WTC11 (cell line): ENCODE data around the gene MEIKIN. TPM values are rescaled to one million over a fixed set of nuclear protein-coding genes. Genes with fewer than 3 reads are reported as not detected.

Experiments used
- ATAC-seq: fragments of 200-7000 bp; cut with Tn5 transposase; 2 replicates; pipeline ENCODE4 v1.10.0; 2021; ENCODE audit warnings: mild to moderate bottlenecking, moderate library complexity
- CTCF ChIA-PET: fragments of 300-600 bp; sonication (Branson Sonifier 250); formaldehyde crosslinking; loops from one replicate; lab custom pipeline; 2021; ENCODE audit warnings: antibody characterized with exemption; lab: Charles Lee
- POLR2A ChIA-PET: fragments of 350-600 bp; sonication (Branson Sonifier 250); formaldehyde crosslinking; loops from one replicate; lab custom pipeline; 2021; ENCODE audit warnings: antibody characterized with exemption; lab: Charles Lee
- DNase-seq: peaks from one replicate; pipeline ENCODE4 v3.0.0; 2021; ENCODE audit warnings: low spot score
- H3K27ac Mint-ChIP-seq: 2 replicates; pipeline ENCODE4 v1.8.0; 2021; ENCODE audit warnings: mixed read lengths
- H3K27me3 Mint-ChIP-seq: 2 replicates; pipeline ENCODE4 v1.8.0; 2021; ENCODE audit warnings: low read depth, mild to moderate bottlenecking, moderate library complexity, mixed read lengths
- H3K36me3 Mint-ChIP-seq: 2 replicates; pipeline ENCODE4 v1.8.0; 2021; ENCODE audit warnings: mixed read lengths
- H3K4me1 Mint-ChIP-seq: 2 replicates; pipeline ENCODE4 v1.8.0; 2022; ENCODE audit warnings: mixed read lengths
- H3K4me3 Mint-ChIP-seq: 2 replicates; pipeline ENCODE4 v1.8.0; 2021; ENCODE audit warnings: mild to moderate bottlenecking, moderate library complexity, mixed read lengths
- H3K9me3 Mint-ChIP-seq: 2 replicates; pipeline ENCODE4 v1.8.0; 2021; ENCODE audit warnings: mixed read lengths
- CBFB ChIP-seq: sonication (generic); formaldehyde crosslinking; IDR thresholded peaks from 2 replicates; pipeline ENCODE4 v1.8.1; 2022; ENCODE audit warnings: mild to moderate bottlenecking, low read depth, missing genetic modification reagents
- CREB1 ChIP-seq: sonication (generic); formaldehyde crosslinking; IDR thresholded peaks from 2 replicates; pipeline ENCODE4 v1.8.0; 2023; ENCODE audit warnings: mild to moderate bottlenecking, missing genetic modification reagents
- CREM ChIP-seq: sonication (generic); formaldehyde crosslinking; IDR thresholded peaks from 2 replicates; pipeline ENCODE4 v1.8.1; 2022; ENCODE audit warnings: mild to moderate bottlenecking, missing genetic modification reagents, moderate library complexity
- ESRRA ChIP-seq: sonication (generic); formaldehyde crosslinking; IDR thresholded peaks from 2 replicates; pipeline ENCODE4 v1.8.1; 2022; ENCODE audit warnings: mild to moderate bottlenecking, missing genetic modification reagents, borderline replicate concordance
- KAT7 ChIP-seq: sonication (generic); formaldehyde crosslinking; IDR thresholded peaks from 2 replicates; pipeline ENCODE4 v1.8.1; 2023; ENCODE audit warnings: missing genetic modification reagents, mild to moderate bottlenecking, borderline replicate concordance
- NFYB ChIP-seq: sonication (generic); formaldehyde crosslinking; conservative IDR thresholded peaks from 2 replicates; pipeline ENCODE4 v1.8.0; 2022; ENCODE audit warnings: low read depth, missing genetic modification reagents
- RORB ChIP-seq: fragments of 250-450 bp; sonication (Bioruptor Pico); IDR thresholded peaks from 2 replicates; pipeline ENCODE4 v1.9.0; 2021; ENCODE audit warnings: mild to moderate bottlenecking
- SMAD3 ChIP-seq: sonication (generic); formaldehyde crosslinking; IDR thresholded peaks from 2 replicates; pipeline ENCODE4 v1.8.0; 2022; ENCODE audit warnings: missing genetic modification reagents, mild to moderate bottlenecking, borderline replicate concordance
- SP1 ChIP-seq: sonication (generic); formaldehyde crosslinking; conservative IDR thresholded peaks from 2 replicates; pipeline ENCODE4 v1.8.1; 2022; ENCODE audit warnings: missing genetic modification reagents
- TEAD4 ChIP-seq: sonication (generic); formaldehyde crosslinking; IDR thresholded peaks from 2 replicates; pipeline ENCODE4 v1.8.0; 2022; ENCODE audit warnings: mild to moderate bottlenecking, missing genetic modification reagents
- ZNF138 ChIP-seq: sonication (generic); formaldehyde crosslinking; conservative IDR thresholded peaks from 2 replicates; pipeline ENCODE4 v1.8.1; 2022; ENCODE audit warnings: mild to moderate bottlenecking, moderate library complexity, missing genetic modification reagents
- ZNF263 ChIP-seq: sonication (generic); formaldehyde crosslinking; IDR thresholded peaks from 2 replicates; pipeline ENCODE4 v1.8.1; 2022; ENCODE audit warnings: low read depth, mild to moderate bottlenecking, moderate library complexity, missing genetic modification reagents
- ZNF423 ChIP-seq: fragments of 250-450 bp; sonication (Bioruptor Pico); IDR thresholded peaks from 2 replicates; pipeline ENCODE4 v2.1.2; 2022; ENCODE audit warnings: mild to moderate bottlenecking, moderate library complexity
- total RNA-seq: library from RNA; stranded (reverse); gene quantifications from 3 replicates; pipeline ENCODE4 v1.2.3, GENCODE V29; 2021
- TF ChIP-seq, protein P1 (sequence below): sonication (generic); formaldehyde crosslinking; IDR thresholded peaks from 2 replicates; pipeline ENCODE4 v1.8.1; 2023; ENCODE audit warnings: mild to moderate bottlenecking, missing genetic modification reagents, moderate library complexity
- TF ChIP-seq, protein P2 (sequence below): sonication (generic); formaldehyde crosslinking; IDR thresholded peaks from 2 replicates; pipeline ENCODE4 v1.8.1; 2022; ENCODE audit warnings: mild to moderate bottlenecking, moderate library complexity, missing genetic modification reagents
- TF ChIP-seq, protein P3 (sequence below): sonication (generic); formaldehyde crosslinking; IDR thresholded peaks from 2 replicates; pipeline ENCODE4 v1.8.1; 2022; ENCODE audit warnings: low read depth, missing genetic modification reagents, borderline replicate concordance
- TF ChIP-seq, protein P4 (sequence below): sonication (generic); formaldehyde crosslinking; IDR thresholded peaks from 2 replicates; pipeline ENCODE4 v1.8.0; 2023; ENCODE audit warnings: missing genetic modification reagents
- TF ChIP-seq, protein P5 (sequence below): fragments of 200-600 bp; IDR thresholded peaks from 2 replicates; pipeline ENCODE4 v1.8.0; 2022; ENCODE audit warnings: antibody characterized with exemption

MEIKIN gene
- total RNA-seq, 1 experiment from 2014 or later, result not detected

DNA sequence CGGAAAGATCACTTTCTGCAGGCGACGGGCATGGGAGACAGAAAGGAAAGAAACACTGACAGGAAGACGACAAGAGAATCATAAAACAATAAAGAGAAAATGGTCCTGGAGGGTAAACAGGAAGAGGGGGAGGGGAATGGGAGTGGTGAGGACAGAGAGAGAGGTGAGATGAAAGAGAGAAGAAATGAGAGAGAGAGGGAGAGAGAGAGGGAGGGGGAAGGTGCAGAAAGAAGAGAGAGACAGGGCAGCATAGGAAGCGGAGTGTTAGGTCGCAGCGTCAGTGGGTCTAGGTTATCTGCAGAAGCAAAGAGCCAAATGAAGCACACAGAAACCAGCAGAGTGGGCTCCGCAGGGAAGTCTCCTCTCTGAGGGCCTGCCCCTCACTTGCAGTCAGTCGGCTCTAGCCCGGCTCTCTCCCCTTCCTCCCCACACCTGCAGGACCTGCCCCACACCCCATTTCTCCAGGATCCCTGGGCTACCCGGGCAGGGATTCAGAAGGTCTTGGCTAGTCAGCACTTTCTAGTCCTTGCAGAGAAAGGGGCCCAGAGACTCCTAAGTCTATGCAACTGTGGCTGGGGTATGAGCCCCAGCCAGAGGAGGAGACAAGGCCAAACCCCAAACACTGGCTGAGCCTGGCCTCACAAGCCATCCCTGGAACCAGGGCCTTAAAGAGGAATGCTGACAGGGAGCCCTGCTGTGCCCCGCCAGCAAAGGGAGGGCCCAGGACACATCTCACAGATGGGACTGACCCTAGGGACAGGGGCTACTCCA is 29.7 kb upstream of the MEIKIN start:
- Mint-ChIP-seq H3K27ac (no peak overlapping the region), H3K9me3 (0 out of 2 replicates have a peak, but pooled peaks cover 3% of the 10 kb centered on the region), H3K4me1 (peaks cover 19% of the 10 kb centered on the region), H3K27me3 (no peaks in the 10 kb centered on the region; the same call in 1 of the 2 replicates), H3K4me3 (peak overlapping the region; percentile 12), H3K36me3 (no peaks in the 10 kb centered on the region)
- ATAC-seq, result peak; percentile 77
- POLR2A ChIA-PET, result interaction anchor here (0.9 kb wide), 1 partner anchor 43 kb away, joined by 3 read pairs; no protein-coding TSS in a partner anchor
- CTCF ChIA-PET, result no interaction called here
- no peak for TF ChIP-seq KAT7
- no peak for TF ChIP-seq ESRRA (CRISPR knock-in tag)
- TF ChIP-seq ZNF423 (CRISPR knock-in tag), result no peak
- DNase-seq, result no peak

DNA sequence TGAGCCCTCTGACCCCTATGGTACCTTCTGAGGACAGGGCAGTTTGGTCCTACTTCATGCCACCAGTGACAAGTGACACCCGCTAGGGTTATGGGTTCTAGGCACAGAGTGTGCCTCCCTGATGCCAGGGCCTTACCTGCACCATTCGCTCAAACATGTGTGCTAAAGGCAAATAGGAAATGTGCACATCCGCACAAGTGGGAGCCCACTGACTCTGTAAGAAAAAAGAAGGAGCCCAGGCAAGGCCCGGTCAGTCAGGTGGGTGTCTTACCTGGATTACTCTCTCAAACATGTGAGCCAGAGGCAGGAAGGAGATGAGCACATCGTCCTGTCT is 29.1 kb upstream of the MEIKIN start:
- Mint-ChIP-seq H3K27me3 (no peaks in the 10 kb centered on the region; the same call in 1 of the 2 replicates), H3K36me3 (no peaks in the 10 kb centered on the region), H3K9me3 (0 out of 2 replicates have a peak, but pooled peaks cover 3% of the 10 kb centered on the region)
- CTCF ChIA-PET, result no interaction called here
- ATAC-seq (peak; percentile 9; the same call in 1 of the 2 replicates), DNase-seq (no peak)
- TF ChIP-seq CBFB (CRISPR knock-in tag) (no peak), SMAD3 (CRISPR knock-in tag) (no peak), ZNF263 (CRISPR knock-in tag) (no peak), CREB1 (CRISPR knock-in tag) (no peak), ZNF138 (CRISPR knock-in tag) (no peak), TEAD4 (CRISPR knock-in tag) (no peak), NFYB (CRISPR knock-in tag) (no peak), SP1 (CRISPR knock-in tag) (no peak), RORB (no peak), CREM (no peak)
- TF ChIP-seq, protein P1, sequence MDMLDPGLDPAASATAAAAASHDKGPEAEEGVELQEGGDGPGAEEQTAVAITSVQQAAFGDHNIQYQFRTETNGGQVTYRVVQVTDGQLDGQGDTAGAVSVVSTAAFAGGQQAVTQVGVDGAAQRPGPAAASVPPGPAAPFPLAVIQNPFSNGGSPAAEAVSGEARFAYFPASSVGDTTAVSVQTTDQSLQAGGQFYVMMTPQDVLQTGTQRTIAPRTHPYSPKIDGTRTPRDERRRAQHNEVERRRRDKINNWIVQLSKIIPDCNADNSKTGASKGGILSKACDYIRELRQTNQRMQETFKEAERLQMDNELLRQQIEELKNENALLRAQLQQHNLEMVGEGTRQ (CRISPR knock-in tag), result no peak
- TF ChIP-seq, protein P2, sequence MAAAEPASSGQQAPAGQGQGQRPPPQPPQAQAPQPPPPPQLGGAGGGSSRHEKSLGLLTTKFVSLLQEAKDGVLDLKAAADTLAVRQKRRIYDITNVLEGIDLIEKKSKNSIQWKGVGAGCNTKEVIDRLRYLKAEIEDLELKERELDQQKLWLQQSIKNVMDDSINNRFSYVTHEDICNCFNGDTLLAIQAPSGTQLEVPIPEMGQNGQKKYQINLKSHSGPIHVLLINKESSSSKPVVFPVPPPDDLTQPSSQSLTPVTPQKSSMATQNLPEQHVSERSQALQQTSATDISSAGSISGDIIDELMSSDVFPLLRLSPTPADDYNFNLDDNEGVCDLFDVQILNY, result no peak
- TF ChIP-seq, protein P3, sequence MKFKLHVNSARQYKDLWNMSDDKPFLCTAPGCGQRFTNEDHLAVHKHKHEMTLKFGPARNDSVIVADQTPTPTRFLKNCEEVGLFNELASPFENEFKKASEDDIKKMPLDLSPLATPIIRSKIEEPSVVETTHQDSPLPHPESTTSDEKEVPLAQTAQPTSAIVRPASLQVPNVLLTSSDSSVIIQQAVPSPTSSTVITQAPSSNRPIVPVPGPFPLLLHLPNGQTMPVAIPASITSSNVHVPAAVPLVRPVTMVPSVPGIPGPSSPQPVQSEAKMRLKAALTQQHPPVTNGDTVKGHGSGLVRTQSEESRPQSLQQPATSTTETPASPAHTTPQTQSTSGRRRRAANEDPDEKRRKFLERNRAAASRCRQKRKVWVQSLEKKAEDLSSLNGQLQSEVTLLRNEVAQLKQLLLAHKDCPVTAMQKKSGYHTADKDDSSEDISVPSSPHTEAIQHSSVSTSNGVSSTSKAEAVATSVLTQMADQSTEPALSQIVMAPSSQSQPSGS, result no peak
- TF ChIP-seq, protein P4, sequence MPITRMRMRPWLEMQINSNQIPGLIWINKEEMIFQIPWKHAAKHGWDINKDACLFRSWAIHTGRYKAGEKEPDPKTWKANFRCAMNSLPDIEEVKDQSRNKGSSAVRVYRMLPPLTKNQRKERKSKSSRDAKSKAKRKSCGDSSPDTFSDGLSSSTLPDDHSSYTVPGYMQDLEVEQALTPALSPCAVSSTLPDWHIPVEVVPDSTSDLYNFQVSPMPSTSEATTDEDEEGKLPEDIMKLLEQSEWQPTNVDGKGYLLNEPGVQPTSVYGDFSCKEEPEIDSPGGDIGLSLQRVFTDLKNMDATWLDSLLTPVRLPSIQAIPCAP (CRISPR knock-in tag), result no peak
- TF ChIP-seq, protein P5, sequence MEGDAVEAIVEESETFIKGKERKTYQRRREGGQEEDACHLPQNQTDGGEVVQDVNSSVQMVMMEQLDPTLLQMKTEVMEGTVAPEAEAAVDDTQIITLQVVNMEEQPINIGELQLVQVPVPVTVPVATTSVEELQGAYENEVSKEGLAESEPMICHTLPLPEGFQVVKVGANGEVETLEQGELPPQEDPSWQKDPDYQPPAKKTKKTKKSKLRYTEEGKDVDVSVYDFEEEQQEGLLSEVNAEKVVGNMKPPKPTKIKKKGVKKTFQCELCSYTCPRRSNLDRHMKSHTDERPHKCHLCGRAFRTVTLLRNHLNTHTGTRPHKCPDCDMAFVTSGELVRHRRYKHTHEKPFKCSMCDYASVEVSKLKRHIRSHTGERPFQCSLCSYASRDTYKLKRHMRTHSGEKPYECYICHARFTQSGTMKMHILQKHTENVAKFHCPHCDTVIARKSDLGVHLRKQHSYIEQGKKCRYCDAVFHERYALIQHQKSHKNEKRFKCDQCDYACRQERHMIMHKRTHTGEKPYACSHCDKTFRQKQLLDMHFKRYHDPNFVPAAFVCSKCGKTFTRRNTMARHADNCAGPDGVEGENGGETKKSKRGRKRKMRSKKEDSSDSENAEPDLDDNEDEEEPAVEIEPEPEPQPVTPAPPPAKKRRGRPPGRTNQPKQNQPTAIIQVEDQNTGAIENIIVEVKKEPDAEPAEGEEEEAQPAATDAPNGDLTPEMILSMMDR, result no peak
- TF ChIP-seq, all 79 proteins: peak for 0
- POLR2A ChIA-PET, result no interaction called here
- Mint-ChIP-seq H3K4me3 (peak overlapping the region; percentile 12), H3K27ac (no peak overlapping the region), H3K4me1 (peaks cover 19% of the 10 kb centered on the region)
